Sigmoid colon (tissue), 7 donors: ENCODE measurements around the gene COL9A3. TPM values are rescaled to one million over a fixed set of nuclear protein-coding genes. Genes with fewer than 3 reads are reported as not detected.

Experiments used
- DNase-seq: peaks from one replicate; pipeline ENCODE4 v3.0.0-alpha.2; 2019
- H3K27ac ChIP-seq, 4 donors: fragments of 200-600 bp; sonication (generic); one replicate each; pipeline ENCODE4 v1.5.1; 2016 to 2019; ENCODE audit warnings: mild to moderate bottlenecking in 1 of 4
- H3K27me3 ChIP-seq, 3 donors: fragments of 200-600 bp; sonication (generic); one replicate each; pipeline ENCODE4 v1.5.1; 2019; ENCODE audit warnings: mild to moderate bottlenecking in 1 of 3
- H3K36me3 ChIP-seq, 4 donors: fragments of 200-600 bp; sonication (generic); one replicate each; pipeline ENCODE4 v1.5.1; 2016 to 2019
- H3K4me1 ChIP-seq, 4 donors: fragments of 200-600 bp; sonication (generic); one replicate each; pipeline ENCODE4 v1.5.1; 2017 to 2019
- H3K4me3 ChIP-seq, 4 donors: fragments of 200-600 bp; sonication (generic); one replicate each; pipeline ENCODE4 v1.5.1; 2017 to 2019; ENCODE audit warnings: mild to moderate bottlenecking in 2 of 4, moderate library complexity in 1 of 4
- H3K9me3 ChIP-seq, 4 donors: fragments of 200-600 bp in 3 of 4; sonication (generic) in 3 of 4; one replicate each; pipeline versions ENCODE4 v1.5.1 to v1.6.1; 2013 to 2019
- CTCF ChIP-seq, 4 experiments: fragments of 450-650 bp in 3 of 4; fragments of 200-600 bp in 1 of 4; IDR thresholded peaks; one replicate each; pipeline ENCODE4 v1.5.1; 2016 to 2019; ENCODE audit warnings: antibody characterized with exemption in 4 of 4, mild to moderate bottlenecking in 3 of 4, moderate library complexity in 2 of 4
- EP300 ChIP-seq, 4 donors: sonication (generic); formaldehyde crosslinking; IDR thresholded peaks; one replicate each; pipeline ENCODE4 v1.6.1; 2017; ENCODE audit warnings: antibody characterized with exemption in 4 of 4
- POLR2A ChIP-seq, 2 donors: fragments of 450-650 bp; IDR thresholded peaks; one replicate each; pipeline ENCODE4 v1.6.1; 2016; ENCODE audit warnings: antibody characterized with exemption in 2 of 2, mild to moderate bottlenecking in 2 of 2, moderate library complexity in 2 of 2
- POLR2AphosphoS5 ChIP-seq, 4 donors: sonication (generic); formaldehyde crosslinking; IDR thresholded peaks; one replicate each; pipeline ENCODE4 v1.6.1; 2017; ENCODE audit warnings: antibody characterized with exemption in 4 of 4
- WGBS, 2 donors: extraction: QIAGEN DNeasy Blood & Tissue Kit; methylation state at CpG; one replicate each; pipeline ENCODE4 v1.1.7; 2013; 5-methylcytosine and 5-hydroxymethylcytosine counted together
- intact Hi-C: fragments of 100-400 bp; cut with DNase I; formaldehyde crosslinking; loops from one replicate; pipeline ENCODE4 v1.15.1; 2023
- polyA plus RNA-seq, 3 donors: library from polyadenylated mRNA; stranded (reverse); fragments of 200-250 nt; gene quantifications; one replicate each; pipeline ENCODE4 v1.2.3, GENCODE V29; 2013
- total RNA-seq, 4 donors: library from RNA; depleted of rRNA; stranded (reverse); fragments of >200 nt; gene quantifications; one replicate each; pipeline ENCODE4 v1.1.0, GENCODE V29; 2016
- donor health status: healthy with polysubstance abuse.
- donor health status: Bipolar disorder and iron deficiency.
- donor health status: healthy.

The COL9A3 gene
- total and polyA plus RNA-seq, 7 donors = 1.8 to 20.8 (median 5.8) TPM

- H3K27ac ChIP-seq = no peak overlapping the region
- H3K9me3 ChIP-seq = no peaks in the 10 kb centered on the region
- peaks cover 22 to 29% (median 23%) of the 10 kb centered on the region in 3 donors for H3K27me3 ChIP-seq
- WGBS, 2 donors = 86 to 91% methylated on average over 10 of the region's 10 CpGs
- H3K4me3 ChIP-seq = no peak overlapping the region
- intact Hi-C loops = no loop called here
- DNase-seq = no peak
- H3K36me3 ChIP-seq = peaks cover 38 to 70% (median 49%) of the 10 kb centered on the region in 4 donors
- no peak for TF ChIP-seq POLR2AphosphoS5 (IDR thresholded peaks at IDR 0.05)
- TF ChIP-seq POLR2A (IDR thresholded peaks at IDR 0.05) = no peak
- TF ChIP-seq CTCF (IDR thresholded peaks at IDR 0.05) = no peak
- TF ChIP-seq EP300 (IDR thresholded peaks at IDR 0.05) = no peak
- peaks cover 0 to 37% (median 36%) of the 10 kb centered on the region in 4 donors for H3K4me1 ChIP-seq
Measured at GRCh38 chr20:62811720-62812119, 5.1 kb upstream of the COL9A3 start.

GRCh38 chr20:62812181-62812906 lies 4.5 kb upstream of the COL9A3 start:
- H3K4me3 ChIP-seq = no peak overlapping the region
- TF ChIP-seq EP300 (IDR thresholded peaks at IDR 0.05) = no peak
- no peak for TF ChIP-seq POLR2AphosphoS5 (IDR thresholded peaks at IDR 0.05)
- no peak for TF ChIP-seq CTCF (IDR thresholded peaks at IDR 0.05)
- TF ChIP-seq POLR2A (IDR thresholded peaks at IDR 0.05) = no peak
- WGBS, 2 donors = 87 to 90% methylated on average over 43 of the region's 43 CpGs
- DNase-seq = no peak
- H3K27me3 ChIP-seq = peaks cover 28 to 35% (median 29%) of the 10 kb centered on the region in 3 donors
- H3K36me3 ChIP-seq = peaks cover 38 to 66% (median 47%) of the 10 kb centered on the region in 4 donors
- H3K9me3 ChIP-seq = no peaks in the 10 kb centered on the region
- peaks cover 0 to 37% (median 33%) of the 10 kb centered on the region in 4 donors for H3K4me1 ChIP-seq
- intact Hi-C loops = no loop called here
- no peak overlapping the region for H3K27ac ChIP-seq

- DNase-seq = no peak
- no peak overlapping the region for H3K4me3 ChIP-seq
- H3K4me1 ChIP-seq = peaks cover 0 to 38% (median 29%) of the 10 kb centered on the region in 4 donors
- TF ChIP-seq EP300 (IDR thresholded peaks at IDR 0.05) (no peak), CTCF (IDR thresholded peaks at IDR 0.05) (no peak), POLR2A (IDR thresholded peaks at IDR 0.05) (no peak), POLR2AphosphoS5 (IDR thresholded peaks at IDR 0.05) (no peak)
- peaks cover 34 to 61% (median 44%) of the 10 kb centered on the region in 4 donors for H3K36me3 ChIP-seq
- peaks cover 33 to 40% (median 34%) of the 10 kb centered on the region in 3 donors for H3K27me3 ChIP-seq
- no peaks in the 10 kb centered on the region for H3K9me3 ChIP-seq
- intact Hi-C loops = no loop called here
- WGBS, 2 donors = 94 to 95% methylated on average over 11 of the region's 11 CpGs
- no peak overlapping the region for H3K27ac ChIP-seq
Measured at GRCh38 chr20:62812907-62813200, 4.0 kb upstream of the COL9A3 start.

- H3K27me3 ChIP-seq = peaks cover 36 to 47% (median 41%) of the 10 kb centered on the region in 3 donors
- no peak overlapping the region for H3K4me3 ChIP-seq
- peaks cover 0 to 36% (median 29%) of the 10 kb centered on the region in 4 donors for H3K4me1 ChIP-seq
- intact Hi-C loops = no loop called here
- WGBS, 2 donors = 88 to 90% methylated on average over 13 of the region's 13 CpGs
- no peak for DNase-seq
- H3K9me3 ChIP-seq = no peaks in the 10 kb centered on the region
- no peak overlapping the region for H3K27ac ChIP-seq
- H3K36me3 ChIP-seq = peaks cover 30 to 54% (median 42%) of the 10 kb centered on the region in 4 donors
- TF ChIP-seq POLR2A (IDR thresholded peaks at IDR 0.05) (no peak), CTCF (IDR thresholded peaks at IDR 0.05) (no peak), EP300 (IDR thresholded peaks at IDR 0.05) (no peak), POLR2AphosphoS5 (IDR thresholded peaks at IDR 0.05) (peak in 1 of 4 donors; percentile 6)
Measured at GRCh38 chr20:62813588-62813987, 3.3 kb upstream of the COL9A3 start.
